Osteocyte (in vitro differentiated cells): ENCODE data around the gene IL18R1. TPM values are rescaled to one million over a fixed set of nuclear protein-coding genes. Genes with fewer than 3 reads are reported as not detected.
A peak's percentile ranks its signal among the peaks of the same experiment; 100 is the strongest.

ENCODE experiments used
- DNase-seq: peaks from one replicate; pipeline ENCODE4 v3.0.0; 2021; ENCODE audit warnings: mixed read lengths; ENCODE audit not compliant: unreplicated experiment; ENCODE audit errors: extremely low spot score
- H3K27ac Mint-ChIP-seq: one replicate; pipeline ENCODE4 v1.8.0; 2021; ENCODE audit warnings: mild to moderate bottlenecking, mixed read lengths; ENCODE audit not compliant: unreplicated experiment
- H3K27me3 Mint-ChIP-seq: one replicate; pipeline ENCODE4 v1.8.0; 2021; ENCODE audit warnings: mixed read lengths; ENCODE audit not compliant: unreplicated experiment
- H3K36me3 Mint-ChIP-seq: one replicate; pipeline ENCODE4 v1.8.0; 2021; ENCODE audit warnings: mixed read lengths; ENCODE audit not compliant: unreplicated experiment
- H3K4me1 Mint-ChIP-seq: one replicate; pipeline ENCODE4 v1.8.0; 2021; ENCODE audit warnings: mixed read lengths; ENCODE audit not compliant: unreplicated experiment
- H3K4me3 Mint-ChIP-seq: one replicate; pipeline ENCODE4 v1.8.0; 2021; ENCODE audit warnings: mild to moderate bottlenecking, moderate library complexity, mixed read lengths; ENCODE audit not compliant: unreplicated experiment
- H3K9me3 Mint-ChIP-seq: one replicate; pipeline ENCODE4 v1.8.0; 2021; ENCODE audit warnings: mixed read lengths; ENCODE audit not compliant: unreplicated experiment
- CTCF ChIP-seq: fragments of 200-600 bp; sonication (generic); IDR thresholded peaks from 2 replicates; pipeline ENCODE4 v1.5.0; 2021; ENCODE audit warnings: antibody characterized with exemption, mild to moderate bottlenecking, moderate library complexity
- microRNA-seq: library from miRNA; unstranded; fragments of <30 nt; microRNA quantifications from one replicate; pipeline ENCODE4 v1.1.0, GENCODE V29; 2020; ENCODE audit not compliant: unreplicated experiment
- total RNA-seq: library from RNA; stranded (reverse); gene quantifications from 2 replicates; pipeline ENCODE4 v1.2.1, GENCODE V29; 2021

IL18R1 gene
- total RNA-seq, 1 donor from 2014 or later, result 0.38 TPM

- Mint-ChIP-seq H3K27ac (no peak overlapping the region), H3K27me3 (peaks cover 12% of the 10 kb centered on the region), H3K4me1 (no peaks in the 10 kb centered on the region), H3K4me3 (no peak overlapping the region), H3K36me3 (no peaks in the 10 kb centered on the region), H3K9me3 (no peaks in the 10 kb centered on the region)
- DNase-seq, result no peak
- peak; percentile 72 for TF ChIP-seq CTCF
Measured at GRCh38 chr2:102442967-102443828, 87.6 kb downstream of the IL18R1 start.

DNA sequence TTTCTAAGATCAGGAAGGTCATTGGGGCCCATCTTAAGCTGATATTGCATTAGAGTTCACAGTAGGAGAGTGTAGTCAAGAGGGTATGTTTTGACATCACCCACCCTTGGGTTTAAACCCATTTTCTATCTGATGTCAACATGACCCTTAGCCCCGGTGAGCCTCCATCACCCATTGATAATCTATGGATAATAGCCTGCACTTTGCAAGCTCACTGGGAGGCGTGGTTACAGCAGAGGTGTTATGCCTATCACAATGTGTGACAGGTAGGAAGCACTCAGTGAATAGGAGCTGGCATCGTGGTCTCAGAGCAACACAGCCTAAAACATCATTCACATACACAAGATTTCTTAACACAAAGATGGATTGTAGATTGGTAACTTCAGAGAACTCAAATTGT lies 88.6 kb downstream of the IL18R1 start:
- Mint-ChIP-seq H3K9me3 (no peaks in the 10 kb centered on the region), H3K36me3 (no peaks in the 10 kb centered on the region), H3K27ac (no peak overlapping the region), H3K4me3 (no peak overlapping the region), H3K4me1 (no peaks in the 10 kb centered on the region), H3K27me3 (peaks cover 12% of the 10 kb centered on the region)
- DNase-seq, result no peak
- TF ChIP-seq CTCF, result no peak

DNA sequence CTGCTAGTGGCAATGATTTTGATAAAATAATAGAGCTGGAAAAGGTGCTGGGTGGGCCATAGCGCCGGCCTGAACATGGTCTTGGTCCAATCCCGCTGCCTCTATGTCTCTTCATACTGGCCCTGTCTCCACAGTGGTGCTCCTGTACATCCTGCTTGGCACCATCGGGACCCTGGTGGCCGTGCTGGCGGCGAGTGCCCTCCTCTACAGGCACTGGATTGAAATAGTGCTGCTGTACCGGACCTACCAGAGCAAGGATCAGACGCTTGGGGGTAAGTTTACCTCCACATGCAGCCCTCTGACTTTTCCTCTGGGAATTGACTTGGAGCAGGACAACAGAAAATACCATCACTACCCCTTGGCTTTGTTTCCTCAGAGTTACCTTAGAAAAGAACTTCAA lies 91.3 kb downstream of the IL18R1 start:
- no peak for TF ChIP-seq CTCF
- no peaks in the 10 kb centered on the region for H3K9me3 Mint-ChIP-seq

More for the DNA sequence above, 91.3 kb downstream of the IL18R1 start:
- Mint-ChIP-seq H3K4me3 (no peak overlapping the region), H3K4me1 (no peaks in the 10 kb centered on the region), H3K27me3 (peaks cover 12% of the 10 kb centered on the region), H3K36me3 (no peaks in the 10 kb centered on the region), H3K27ac (no peak overlapping the region)
- DNase-seq, result no peak

Small RNA genes within 50 kb of the gene (microRNA-seq; reads per million reads assigned to microRNA genes)
- not detected for gene MIR4772

Other genes with a start within 250 kb of the IL18R1 start
- gene IL1R1, start 213.1 kb upstream of the IL18R1 start, total RNA-seq, result 56.3 and 59.8 TPM in 2 replicates
- gene IL1RL2, start 168.8 kb upstream of the IL18R1 start, total RNA-seq, result 0.21 TPM in 1 of 2 replicates, not detected in the other
- not detected in 2 replicates for gene IL1RL1, start 44.2 kb upstream of the IL18R1 start, total RNA-seq
- not detected in 2 replicates for gene IL18RAP, start 67.4 kb downstream of the IL18R1 start, total RNA-seq
- gene SLC9A4, start 117.4 kb downstream of the IL18R1 start, total RNA-seq, result not detected in 2 replicates